Keratinocyte (primary cell): ENCODE data around the gene NT5C1A.

Source experiments
- CTCF ChIP-seq, 3 experiments: IDR thresholded peaks in 1 of 3; conservative IDR thresholded peaks in 1 of 3; optimal IDR thresholded peaks in 1 of 3; 2 replicates in 2 of 3; 3 replicates in 1 of 3; pipeline versions ENCODE3 to v1.5.1; 2011; ENCODE audit warnings: low read length in 3 of 3, mild to moderate bottlenecking in 3 of 3, moderate library complexity in 2 of 3, control low read depth in 1 of 3, inconsistent platforms in 1 of 3; ENCODE audit not compliant: insufficient read depth in 2 of 3; ENCODE audit errors: extremely low read depth in 1 of 3
- EZH2 ChIP-seq: IDR thresholded peaks from one replicate; pipeline ENCODE4 v1.6.1; 2012; ENCODE audit warnings: inconsistent platforms, mild to moderate bottlenecking, low read length, moderate library complexity

- no peak for TF ChIP-seq CTCF (optimal IDR thresholded peaks at IDR 0.05 in 1 of 3, IDR thresholded peaks at IDR 0.05 in 1 of 3, conservative IDR thresholded peaks at IDR 0.05 in 1 of 3; ENCODE audit: extremely low read depth in 1 of 3, insufficient read depth in 2 of 3, low read length in 3 of 3)
- no peak for TF ChIP-seq EZH2
These were observed 32.9 kb upstream of the NT5C1A start for GRCh38 chr1:39704757-39705156.
